ENCODE results near the gene TMEM41B. TPM values are rescaled to one million over a fixed set of nuclear protein-coding genes. Genes with fewer than 3 reads are reported as not detected.

The TMEM41B gene
- total and polyA plus RNA-seq, 2 of the 8 experiments (the other 6 are each of a cell fraction or from before 2014, with no cell fraction given): 24.3 to 50.1 TPM

DNA sequence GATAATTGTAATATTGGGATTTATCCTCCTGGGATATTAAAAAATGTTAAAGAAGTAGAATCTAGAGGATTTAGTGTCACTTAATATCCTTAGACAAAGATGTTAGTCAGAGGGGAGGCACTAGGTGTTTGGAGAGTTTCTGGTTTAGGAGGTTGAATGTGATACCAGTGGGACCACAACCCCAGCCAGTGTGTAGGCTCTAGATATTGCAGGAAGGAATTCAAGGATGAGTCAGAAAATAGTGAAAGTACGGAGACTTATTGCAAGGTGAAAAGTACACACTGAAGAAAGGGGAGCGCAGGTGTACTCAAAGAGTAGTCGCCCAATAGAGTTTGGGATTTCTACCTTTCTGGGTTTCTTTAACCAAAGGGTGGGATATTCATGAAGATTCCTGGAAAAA lies 5.7 kb upstream of the TMEM41B start:
- Histone ChIP-seq H2BK12ac (ENCODE audit: low read depth, low read length) (no peak overlapping the region), H3K56ac (replicated peaks; ENCODE audit: insufficient read length, low read depth, low read length) (no peak overlapping the region), H3K27me3 (replicated peaks in 1 of 4; ENCODE audit: control insufficient read depth in 3 of 4, extremely low read depth in 1 of 4, insufficient read depth in 3 of 4, low read length in 3 of 4) (no peaks in the 10 kb centered on the region), H2BK15ac (ENCODE audit: low read length) (no peak overlapping the region), H3K23ac (ENCODE audit: insufficient read length) (no peak overlapping the region), H3K9ac (replicated peaks in 1 of 4; ENCODE audit: extremely low read depth in 1 of 4, low read depth in 3 of 4, low read length in 3 of 4) (no peak overlapping the region), H2BK20ac (ENCODE audit: low read length) (no peak overlapping the region), H3K14ac (ENCODE audit: insufficient read length) (no peak overlapping the region), H3K4me3 (ENCODE audit: extremely low read depth in 1 of 4, insufficient read depth in 2 of 4, low read depth in 3 of 4, low read length in 4 of 4) (no peak overlapping the region), H3K79me1 (ENCODE audit: low read depth, low read length) (no peaks in the 10 kb centered on the region), H4K20me1 (replicated peaks in 1 of 2; ENCODE audit: control insufficient read depth in 1 of 2, insufficient read depth in 2 of 2, low read length in 2 of 2) (no peaks in the 10 kb centered on the region), H4K8ac (ENCODE audit: extremely low read depth, insufficient read depth, low read length) (no peak overlapping the region), H2BK5ac (ENCODE audit: low read depth, low read length) (no peak overlapping the region), H3K36me3 (ENCODE audit: control insufficient read depth in 2 of 4, insufficient read depth in 4 of 4, low read length in 3 of 4) (no peaks in the 10 kb centered on the region), H3K4me2 (ENCODE audit: insufficient read depth in 1 of 2, low read depth in 2 of 2, low read length in 2 of 2) (no peak overlapping the region), H3K18ac (ENCODE audit: extremely low read depth, low read length) (no peak overlapping the region), H2BK120ac (replicated peaks; ENCODE audit: low read depth, low read length) (no peak overlapping the region), H3K79me2 (ENCODE audit: control insufficient read depth in 1 of 2, insufficient read depth in 2 of 2, low read length in 2 of 2) (no peaks in the 10 kb centered on the region), H2AFZ (ENCODE audit: low read length) (no peak overlapping the region), H3K9me3 (ENCODE audit: insufficient read depth in 2 of 2, low read depth in 1 of 2, low read length in 1 of 2) (no peaks in the 10 kb centered on the region), H3K23me2 (ENCODE audit: low read depth, low read length) (peaks cover 2% of the 10 kb centered on the region), H3K4me1 (replicated peaks in 1 of 4; ENCODE audit: control insufficient read depth in 3 of 4, insufficient read depth in 4 of 4, low read length in 3 of 4) (peaks cover 0 to 11% (median 4%) of the 10 kb centered on the region in 4 experiments; a peak in 5 of 7 replicates), H3K27ac (ENCODE audit: low read depth, low read length) (no peak overlapping the region), H2AK5ac (ENCODE audit: low read depth, low read length) (no peak overlapping the region), H4K5ac (ENCODE audit: insufficient read length, low read depth, low read length) (no peak overlapping the region), H3K4ac (replicated peaks; ENCODE audit: insufficient read length, low read depth, low read length) (no peak overlapping the region), H4K91ac (replicated peaks; ENCODE audit: insufficient read length, low read length) (no peak overlapping the region)
- no peak for TF ChIP-seq SP4 (IDR thresholded peaks at IDR 0.05; ENCODE audit: low read length)
- no peak for TF ChIP-seq BRCA1 (IDR thresholded peaks at IDR 0.05; ENCODE audit: low read depth, low read length)
- no peak for TF ChIP-seq EZH2 (IDR thresholded peaks at IDR 0.05; ENCODE audit: low read depth, low read length, severe bottlenecking)
- POLR2A ChIA-PET (ENCODE audit: partially characterized antibody): interaction anchor here (0.9 kb wide), 1 partner anchor 17 kb away, joined by 3 read pairs; no protein-coding TSS in a partner anchor
- WGBS, 2 experiments (ENCODE audit: extremely low coverage in 1 of 2, insufficient coverage in 1 of 2, insufficient read length in 1 of 2, insufficient replicate concordance in 2 of 2, low coverage in 1 of 2, low lambda C conversion rate in 2 of 2, missing lambda C conversion rate in 1 of 2): 84% methylated on average over 3 of the region's 3 CpGs; no CpG with 5 or more reads in 1 of the 2 experiments
- no peak for DNase-seq (ENCODE audit: low read depth in 1 of 2, low spot score in 2 of 2)
- CTCF ChIA-PET (ENCODE audit: partially characterized antibody): no interaction called here
- no peak for FAIRE-seq

All from H1 (cell line).